Erythroblast (primary cell): Measurements from ENCODE around the gene UBE2G2.

Experiments used
- GATA1 ChIP-seq: IDR thresholded peaks from 2 replicates; pipeline ENCODE4 v1.6.1; 2011; ENCODE audit warnings: low read depth, mild to moderate bottlenecking, control low read depth, low read length, moderate library complexity
- POLR2A ChIP-seq: IDR thresholded peaks from 2 replicates; pipeline ENCODE4 v1.6.1; 2011; ENCODE audit warnings: mild to moderate bottlenecking, low read length

- TF ChIP-seq POLR2A: no peak
- no peak for TF ChIP-seq GATA1
These were observed 74.3 kb downstream of the UBE2G2 start for GRCh38 chr21:44727321-44727720.
